Measurements from ENCODE around the gene HPSE2. TPM values are rescaled to one million over a fixed set of nuclear protein-coding genes. Genes with fewer than 3 reads are reported as not detected.

HPSE2 gene
- total and polyA plus RNA-seq, 2 of the 13 experiments (the other 11 are each of a cell fraction or from before 2014, with no cell fraction given): 0.01 TPM; not detected in 1

DNA sequence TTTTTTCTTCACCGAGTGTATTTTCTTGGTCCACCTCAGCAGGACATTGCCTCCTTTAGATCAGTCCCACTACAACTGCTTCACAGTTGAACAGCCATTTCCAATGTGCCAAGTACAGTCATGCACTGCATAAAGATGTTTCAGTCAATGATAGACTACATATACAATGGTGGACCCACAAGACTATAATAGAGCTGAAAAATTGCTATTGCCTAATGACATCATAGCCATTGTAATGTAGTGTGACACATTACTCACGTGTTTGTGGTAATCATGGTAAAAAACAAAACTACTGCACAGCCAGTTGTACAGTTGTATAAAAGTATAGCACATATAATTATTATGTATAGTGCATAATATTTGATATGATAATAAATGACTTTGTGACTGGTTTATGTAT, 675.1 kb downstream of the HPSE2 start:
- DNase-seq (ENCODE audit: low spot score) (no peak), FAIRE-seq (no peak), ATAC-seq (no peak)
- H3K27me3 ChIP-seq (ENCODE audit: control insufficient read depth in 1 of 2, insufficient read depth in 2 of 2, low read length in 2 of 2): no peaks in the 10 kb centered on the region; a peak in 1 of 5 replicates
- no peaks in the 10 kb centered on the region for H4K20me1 ChIP-seq (ENCODE audit: insufficient read depth, low read length)
- intact Hi-C loops (cut with micrococcal nuclease; ENCODE audit: unreplicated experiment) (no loop called here), in situ Hi-C loops (cut with HindIII; ENCODE audit: extremely low pct_ligation_motif_present, low pct_unique_long_range_greater_than_20kb) (no loop called here)
- no peak overlapping the region for H2AFZ ChIP-seq (ENCODE audit: low read length)
- TF ChIP-seq CREB1 (IDR thresholded peaks at IDR 0.05) (peak; percentile 60), CREB1 (CRISPR knock-in tag; IDR thresholded peaks at IDR 0.05) (no peak), ATF7 (IDR thresholded peaks at IDR 0.05) (peak; percentile 68), ATF7 (CRISPR knock-in tag; IDR thresholded peaks at IDR 0.05) (no peak), SYNCRIP (IDR thresholded peaks at IDR 0.05; ENCODE audit: insufficient read depth, low read depth, low read length) (no peak), ZNF605 (CRISPR knock-in tag; IDR thresholded peaks at IDR 0.05) (no peak)
- H3K9me3 ChIP-seq (ENCODE audit: low read length): no peaks in the 10 kb centered on the region
- no peak overlapping the region for H3K27ac ChIP-seq (ENCODE audit: extremely low read length, insufficient read depth, low read length)
- ChIA-PET CTCF (ENCODE audit: low intra/inter-chr PET ratio, low total read pairs) (no interaction called here), POLR2A (no interaction called here)
- H3K4me1 ChIP-seq (ENCODE audit: insufficient read depth, low read length): no peaks in the 10 kb centered on the region
- no peaks in the 10 kb centered on the region for H3K79me2 ChIP-seq (ENCODE audit: insufficient read depth, low read length)
- H3K9ac ChIP-seq (ENCODE audit: insufficient read depth, low read depth, low read length): no peak overlapping the region
- WGBS (ENCODE audit: low lambda C conversion rate): 20% methylated on average over 2 of the region's 2 CpGs
- H3K36me3 ChIP-seq (replicated peaks in 1 of 2; ENCODE audit: control insufficient read depth in 1 of 2, insufficient read depth in 2 of 2, low read length in 2 of 2): no peaks in the 10 kb centered on the region
- no peak overlapping the region for H3K4me3 ChIP-seq (replicated peaks in 1 of 3; ENCODE audit: insufficient read depth in 1 of 3, low read depth in 2 of 3, low read length in 3 of 3)
- H3K4me2 ChIP-seq (ENCODE audit: low read depth, low read length): no peak overlapping the region
- BruUV-seq (replicated peaks): no TSS peak

DNA sequence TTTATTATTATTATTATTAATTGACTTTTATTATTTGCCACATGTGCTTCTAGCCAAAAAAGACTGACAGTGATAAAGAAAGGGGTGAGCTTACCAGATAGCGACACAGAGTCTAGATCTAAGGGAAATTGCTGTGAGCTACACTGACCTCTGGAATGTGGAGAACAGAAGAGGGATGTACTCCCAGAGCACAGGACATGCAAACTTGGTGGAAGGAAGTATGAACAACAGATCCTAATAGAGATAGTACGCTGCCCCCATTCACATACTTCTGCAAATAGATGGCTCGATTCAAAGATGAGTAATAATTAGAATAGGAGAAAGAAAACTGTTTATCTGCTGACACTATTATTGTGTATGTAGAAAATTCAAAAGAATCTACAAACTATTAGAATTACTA, 679.6 kb downstream of the HPSE2 start:
- intact Hi-C loops (cut with micrococcal nuclease; ENCODE audit: unreplicated experiment): no loop called here
- TF ChIP-seq, protein P1, sequence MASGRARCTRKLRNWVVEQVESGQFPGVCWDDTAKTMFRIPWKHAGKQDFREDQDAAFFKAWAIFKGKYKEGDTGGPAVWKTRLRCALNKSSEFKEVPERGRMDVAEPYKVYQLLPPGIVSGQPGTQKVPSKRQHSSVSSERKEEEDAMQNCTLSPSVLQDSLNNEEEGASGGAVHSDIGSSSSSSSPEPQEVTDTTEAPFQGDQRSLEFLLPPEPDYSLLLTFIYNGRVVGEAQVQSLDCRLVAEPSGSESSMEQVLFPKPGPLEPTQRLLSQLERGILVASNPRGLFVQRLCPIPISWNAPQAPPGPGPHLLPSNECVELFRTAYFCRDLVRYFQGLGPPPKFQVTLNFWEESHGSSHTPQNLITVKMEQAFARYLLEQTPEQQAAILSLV (CRISPR knock-in tag; IDR thresholded peaks at IDR 0.05; ENCODE audit: borderline replicate concordance): no peak
- TF ChIP-seq, protein P2, sequence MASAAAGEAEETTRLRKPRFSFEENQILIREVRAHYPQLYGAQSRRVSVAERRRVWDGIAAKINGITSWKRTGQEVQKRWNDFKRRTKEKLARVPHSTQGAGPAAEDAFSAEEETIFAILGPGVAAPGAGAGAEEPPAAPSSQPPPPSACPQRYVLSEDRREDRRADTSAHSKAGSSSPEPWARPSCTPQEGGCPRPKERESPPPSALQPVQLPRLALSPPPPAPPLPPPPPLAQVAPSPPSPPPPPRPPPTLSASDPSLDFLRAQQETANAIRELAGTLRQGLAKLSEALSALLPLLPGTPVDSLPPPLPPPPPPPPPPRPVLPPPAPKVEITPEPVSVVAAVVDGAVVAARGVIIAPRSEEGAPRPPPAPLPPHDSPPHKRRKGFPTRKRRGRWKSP (CRISPR knock-in tag; IDR thresholded peaks at IDR 0.05): no peak

More for the DNA sequence above, 679.6 kb downstream of the HPSE2 start:
- ATAC-seq (no peak), FAIRE-seq (no peak), DNase-seq (ENCODE audit: low spot score) (no peak)
- Histone ChIP-seq H3K4me2 (ENCODE audit: low read depth, low read length) (no peak overlapping the region), H3K4me1 (ENCODE audit: insufficient read depth, low read length) (no peaks in the 10 kb centered on the region), H4K20me1 (ENCODE audit: insufficient read depth, low read length) (no peaks in the 10 kb centered on the region), H3K36me3 (replicated peaks in 1 of 2; ENCODE audit: control insufficient read depth in 1 of 2, insufficient read depth in 2 of 2, low read length in 2 of 2) (no peaks in the 10 kb centered on the region), H3K9me3 (ENCODE audit: low read length) (no peaks in the 10 kb centered on the region), H3K79me2 (ENCODE audit: insufficient read depth, low read length) (no peaks in the 10 kb centered on the region), H3K27me3 (ENCODE audit: control insufficient read depth in 1 of 2, insufficient read depth in 2 of 2, low read length in 2 of 2) (no peaks in the 10 kb centered on the region; a peak in 1 of 5 replicates), H2AFZ (ENCODE audit: low read length) (no peak overlapping the region), H3K4me3 (replicated peaks in 1 of 3; ENCODE audit: insufficient read depth in 1 of 3, low read depth in 2 of 3, low read length in 3 of 3) (no peak overlapping the region), H3K27ac (ENCODE audit: extremely low read length, insufficient read depth, low read length) (no peak overlapping the region), H3K9ac (ENCODE audit: insufficient read depth, low read depth, low read length) (no peak overlapping the region)
- CTCF ChIA-PET (ENCODE audit: low intra/inter-chr PET ratio, low total read pairs): no interaction called here
- in situ Hi-C loops (cut with HindIII; ENCODE audit: extremely low pct_ligation_motif_present, low pct_unique_long_range_greater_than_20kb): no loop called here
- WGBS (ENCODE audit: low lambda C conversion rate): 4% methylated on average over 3 of the region's 3 CpGs
- POLR2A ChIA-PET: no interaction called here
- no TSS peak for BruUV-seq (replicated peaks)
